BJ (cell line): ENCODE data around the gene CLIC5. TPM values are rescaled to one million over a fixed set of nuclear protein-coding genes. Genes with fewer than 3 reads are reported as not detected.

ENCODE experiments used
- CTCF ChIA-PET: fragments of 350-600 bp; formaldehyde crosslinking; extraction: SDS; loops from one replicate; lab custom pipeline; 2021; ENCODE audit warnings: antibody characterized with exemption, inconsistent platforms; lab: Yijun Ruan, JAX
- POLR2A ChIA-PET: fragments of 300-600 bp; sonication (Branson Sonifier 250); formaldehyde crosslinking; extraction: SDS; loops from one replicate; lab custom pipeline; 2021; ENCODE audit warnings: antibody characterized with exemption; lab: Charles Lee
- DNase-seq: peaks from one replicate; pipeline ENCODE4 v3.0.0-alpha.2; 2011; ENCODE audit warnings: low read depth
- H3K27me3 ChIP-seq: 2 replicates; pipeline ENCODE4 v1.6.0; 2011; ENCODE audit warnings: low read length; ENCODE audit not compliant: control insufficient read depth, insufficient read depth
- H3K36me3 ChIP-seq: 2 replicates; pipeline ENCODE4 v1.5.1; 2011; ENCODE audit warnings: low read length; ENCODE audit not compliant: control insufficient read depth, insufficient read depth
- H3K4me3 ChIP-seq: 2 replicates; pipeline ENCODE4 v1.5.1; 2011; ENCODE audit warnings: low read depth, mild to moderate bottlenecking, control low read depth, low read length
- polyA plus RNA-seq: library from polyadenylated mRNA; depleted of rRNA; stranded (reverse); fragments of >200 nt; gene quantifications from 2 replicates; pipeline ENCODE4 v1.2.3, GENCODE V29; 2011; rRNA removed
- small RNA-seq: library from RNA; depleted of rRNA; stranded (forward); fragments of <200 nt; gene quantifications from one replicate; pipeline ENCODE3, GENCODE V24; 2012; ENCODE audit warnings: low replicate concordance, low read depth; ENCODE audit not compliant: insufficient read length
- TF ChIP-seq, protein P1 (sequence below): IDR thresholded peaks from 2 replicates; pipeline ENCODE4 v1.5.1; 2011; ENCODE audit warnings: low read depth, mild to moderate bottlenecking, control low read depth, inconsistent platforms, low read length, moderate library complexity; ENCODE audit not compliant: insufficient read depth

The CLIC5 gene
- polyA plus RNA-seq, 1 experiment: not detected

DNA sequence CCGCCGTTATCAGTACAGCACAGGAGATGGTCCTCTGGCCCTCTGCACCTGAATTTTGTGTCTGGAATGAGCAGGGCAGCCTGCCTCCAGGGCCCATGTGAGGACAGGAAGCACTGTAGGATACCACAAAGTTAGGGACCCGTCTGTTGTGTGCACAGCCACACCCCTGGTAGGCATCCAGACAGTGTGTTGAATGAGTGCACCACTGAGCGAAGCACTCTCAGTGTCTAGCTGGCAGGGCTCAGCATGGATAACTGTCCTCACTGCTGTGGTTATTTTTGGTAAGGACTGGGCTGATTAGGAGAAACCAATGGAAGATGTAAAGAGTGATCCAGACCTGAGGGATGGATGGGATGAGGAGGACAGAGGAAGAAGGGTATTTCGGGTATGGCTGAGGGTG lies 178.7 kb downstream of the CLIC5 start:
- ChIA-PET POLR2A (no interaction called here), CTCF (no interaction called here)
- Histone ChIP-seq H3K36me3 (no peaks in the 10 kb centered on the region), H3K27me3 (peaks cover 5% of the 10 kb centered on the region; the same call in 1 of the 2 replicates), H3K4me3 (no peak overlapping the region)
- TF ChIP-seq, protein P1, sequence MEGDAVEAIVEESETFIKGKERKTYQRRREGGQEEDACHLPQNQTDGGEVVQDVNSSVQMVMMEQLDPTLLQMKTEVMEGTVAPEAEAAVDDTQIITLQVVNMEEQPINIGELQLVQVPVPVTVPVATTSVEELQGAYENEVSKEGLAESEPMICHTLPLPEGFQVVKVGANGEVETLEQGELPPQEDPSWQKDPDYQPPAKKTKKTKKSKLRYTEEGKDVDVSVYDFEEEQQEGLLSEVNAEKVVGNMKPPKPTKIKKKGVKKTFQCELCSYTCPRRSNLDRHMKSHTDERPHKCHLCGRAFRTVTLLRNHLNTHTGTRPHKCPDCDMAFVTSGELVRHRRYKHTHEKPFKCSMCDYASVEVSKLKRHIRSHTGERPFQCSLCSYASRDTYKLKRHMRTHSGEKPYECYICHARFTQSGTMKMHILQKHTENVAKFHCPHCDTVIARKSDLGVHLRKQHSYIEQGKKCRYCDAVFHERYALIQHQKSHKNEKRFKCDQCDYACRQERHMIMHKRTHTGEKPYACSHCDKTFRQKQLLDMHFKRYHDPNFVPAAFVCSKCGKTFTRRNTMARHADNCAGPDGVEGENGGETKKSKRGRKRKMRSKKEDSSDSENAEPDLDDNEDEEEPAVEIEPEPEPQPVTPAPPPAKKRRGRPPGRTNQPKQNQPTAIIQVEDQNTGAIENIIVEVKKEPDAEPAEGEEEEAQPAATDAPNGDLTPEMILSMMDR: no peak
- no peak for DNase-seq

DNA sequence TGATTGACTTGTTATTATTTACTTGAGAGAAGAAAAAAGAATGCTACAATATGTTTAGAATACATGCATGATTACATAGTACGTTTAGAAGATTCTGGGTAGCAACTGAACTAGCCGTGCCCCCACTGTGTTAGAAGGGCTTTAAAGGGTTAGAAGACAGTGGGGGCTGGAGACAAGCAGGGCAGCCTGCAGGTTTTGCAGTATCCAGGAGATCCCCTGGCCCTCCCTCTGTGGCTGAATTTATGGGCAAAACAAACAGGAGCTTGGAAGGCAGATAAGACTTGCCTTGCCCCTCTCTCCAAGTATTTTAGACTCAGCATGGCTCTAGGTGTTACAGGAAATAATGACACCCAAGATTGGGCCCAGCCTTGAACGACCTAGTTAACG lies 179.2 kb downstream of the CLIC5 start:
- no peaks in the 10 kb centered on the region for H3K36me3 ChIP-seq
- POLR2A ChIA-PET: no interaction called here
- peaks cover 3% of the 10 kb centered on the region; the same call in 1 of the 2 replicates for H3K27me3 ChIP-seq
- no peak overlapping the region for H3K4me3 ChIP-seq
- no peak for DNase-seq
- TF ChIP-seq, protein P1: no peak
- CTCF ChIA-PET: no interaction called here

DNA sequence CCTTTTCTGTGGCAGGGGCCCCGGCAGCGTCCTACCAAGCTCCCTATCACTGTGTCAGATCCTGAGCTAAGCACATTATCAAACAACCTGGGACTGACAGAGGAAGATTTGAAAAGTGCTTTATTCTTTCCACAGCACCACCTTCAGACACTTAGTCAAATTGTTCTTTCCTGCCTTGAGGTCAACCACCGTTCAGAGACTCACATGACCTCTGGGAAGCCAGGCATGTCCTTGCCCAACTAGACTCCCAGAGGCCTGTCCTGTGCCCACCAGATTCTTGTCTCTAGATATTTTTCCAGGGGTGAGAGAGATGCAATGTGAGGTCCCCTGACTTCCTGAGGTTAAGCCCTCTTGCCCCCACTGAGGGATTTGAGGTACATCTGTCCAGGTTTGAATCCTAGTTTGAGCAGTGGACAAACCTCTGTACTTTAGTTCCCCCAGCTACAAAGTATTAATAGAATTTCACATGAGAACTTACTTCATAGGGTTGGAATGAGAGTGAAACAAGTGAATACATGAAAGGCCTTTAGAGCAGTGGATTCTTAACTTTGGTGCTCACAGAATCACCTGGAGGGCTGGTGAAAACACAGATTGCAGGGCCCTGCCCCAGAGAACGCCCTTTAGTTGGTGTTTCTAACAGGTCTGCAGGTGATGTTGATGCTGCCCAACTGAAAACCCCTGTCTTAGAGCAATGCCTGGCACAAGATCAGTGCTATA lies 179.8 kb downstream of the CLIC5 start:
- no peak overlapping the region for H3K4me3 ChIP-seq
- CTCF ChIA-PET: no interaction called here
- POLR2A ChIA-PET: no interaction called here
- H3K27me3 ChIP-seq: peaks cover 3% of the 10 kb centered on the region; the same call in 1 of the 2 replicates
- TF ChIP-seq, protein P1: no peak
- no peak for DNase-seq
- no peaks in the 10 kb centered on the region for H3K36me3 ChIP-seq

DNA sequence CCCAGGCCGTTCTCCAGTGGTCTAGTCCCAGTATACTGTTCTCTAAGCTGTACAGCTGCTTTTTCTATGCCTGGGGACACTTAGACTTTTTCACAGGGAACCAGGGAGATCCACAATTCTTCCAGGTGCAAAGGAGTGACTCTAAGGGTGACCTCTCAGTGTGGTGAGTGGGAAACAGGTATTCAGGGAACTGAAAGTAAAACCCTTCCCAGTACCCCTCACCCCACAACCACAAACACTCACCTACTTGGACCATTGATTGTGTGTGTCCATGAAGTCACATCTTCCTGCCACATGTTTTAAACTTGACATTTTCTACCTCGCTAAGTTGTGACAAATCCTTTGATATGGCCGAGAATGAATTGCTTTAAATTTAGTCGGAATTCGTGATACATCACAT lies 183.6 kb downstream of the CLIC5 start:
- TF ChIP-seq, protein P1: no peak
- ChIA-PET POLR2A (no interaction called here), CTCF (no interaction called here)
- no peaks in the 10 kb centered on the region; the same call in 1 of the 2 replicates for H3K27me3 ChIP-seq
- no peak for DNase-seq
- H3K36me3 ChIP-seq: no peaks in the 10 kb centered on the region
- H3K4me3 ChIP-seq: no peak overlapping the region

Small RNA genes lying within 50 kb of the gene (small RNA-seq; reads per million reads assigned to genes)
- gene RNU6-754P: not detected

Other genes starting within 250 kb of the CLIC5 start
- 0.25 and 0.63 TPM in 2 replicates for gene ENPP4, start 114.1 kb upstream of the CLIC5 start, polyA plus RNA-seq
- gene ENPP5, start 155.1 kb upstream of the CLIC5 start, polyA plus RNA-seq: 0.01 TPM in 1 of 2 replicates, not detected in the other